ENCODE results near the gene S100A5.

The S100A5 gene

GRCh38 chr1:153546796-153547559 lies 6.2 kb upstream of the S100A5 start:
- no peak for DNase-seq

GRCh38 chr1:153546371-153546770 lies 5.6 kb upstream of the S100A5 start:
- DNase-seq, result no peak

GRCh38 chr1:153545067-153546055 lies 4.6 kb upstream of the S100A5 start, which contains the start of gene S100A4:
Gene S100A4 (minus strand): TSS chr1:153545806. CDS start chr1:153544794, 1,012 bp downstream.
- peak; percentile 97 for DNase-seq

GRCh38 chr1:153544453-153545066 lies 3.8 kb upstream of the S100A5 start:
- no peak for DNase-seq

GRCh38 chr1:153543736-153544135 lies 3.0 kb upstream of the S100A5 start:
- DNase-seq, result no peak

- no peak for DNase-seq
Observed at GRCh38 chr1:153542956-153543711, 2.4 kb upstream of the S100A5 start.

GRCh38 chr1:153541641-153542590 lies 1.2 kb upstream of the S100A5 start:
- no peak for DNase-seq

- DNase-seq, result no peak
Observed at GRCh38 chr1:153539395-153540093, 1.2 kb downstream of the S100A5 start.

GRCh38 chr1:153538315-153538821 lies 2.4 kb downstream of the S100A5 start:
- DNase-seq, result no peak

- no peak for DNase-seq
Observed at GRCh38 chr1:153537376-153537730, 3.4 kb downstream of the S100A5 start.

GRCh38 chr1:153536671-153537375 lies 3.9 kb downstream of the S100A5 start:
- no peak for DNase-seq

- peak; percentile 88 for DNase-seq
Observed at GRCh38 chr1:153536012-153536670, 4.6 kb downstream of the S100A5 start.

- DNase-seq, result peak; percentile 70
Observed at GRCh38 chr1:153535242-153536011, 5.3 kb downstream of the S100A5 start, which contains the start of gene S100A6. Gene S100A6 (minus strand): TSS chr1:153535991. CDS start chr1:153535339, 652 bp downstream.

- no peak for DNase-seq
Observed at GRCh38 chr1:153534925-153535241, 5.9 kb downstream of the S100A5 start.

- DNase-seq, result no peak
Observed at GRCh38 chr1:153534226-153534924, 6.4 kb downstream of the S100A5 start.

GRCh38 chr1:153533689-153534201 lies 7.0 kb downstream of the S100A5 start:
- DNase-seq, result peak; percentile 36
